ENCODE measurements around the gene HYCC2. TPM values are rescaled to one million over a fixed set of nuclear protein-coding genes. Genes with fewer than 3 reads are reported as not detected.
"Not testable (repeated sequence)": the region's sequence is repeated elsewhere in the genome, so short reads cannot be mapped to it uniquely, and the experiment has no call there.

The HYCC2 gene
- total RNA-seq, 1 donor from 2014 or later: 2.1 TPM

GRCh38 chr2:201038855-201039254 is 32.6 kb downstream of the HYCC2 start:
- intact Hi-C loops (cut with DNase I): no loop called here
- Histone ChIP-seq H3K9me3 (no peaks in the 10 kb centered on the region), H3K27ac (no peak overlapping the region), H3K27me3 (no peaks in the 10 kb centered on the region), H3K36me3 (no peaks in the 10 kb centered on the region), H3K4me1 (no peaks in the 10 kb centered on the region), H3K4me3 (no peak overlapping the region)
- TF ChIP-seq, protein P1, sequence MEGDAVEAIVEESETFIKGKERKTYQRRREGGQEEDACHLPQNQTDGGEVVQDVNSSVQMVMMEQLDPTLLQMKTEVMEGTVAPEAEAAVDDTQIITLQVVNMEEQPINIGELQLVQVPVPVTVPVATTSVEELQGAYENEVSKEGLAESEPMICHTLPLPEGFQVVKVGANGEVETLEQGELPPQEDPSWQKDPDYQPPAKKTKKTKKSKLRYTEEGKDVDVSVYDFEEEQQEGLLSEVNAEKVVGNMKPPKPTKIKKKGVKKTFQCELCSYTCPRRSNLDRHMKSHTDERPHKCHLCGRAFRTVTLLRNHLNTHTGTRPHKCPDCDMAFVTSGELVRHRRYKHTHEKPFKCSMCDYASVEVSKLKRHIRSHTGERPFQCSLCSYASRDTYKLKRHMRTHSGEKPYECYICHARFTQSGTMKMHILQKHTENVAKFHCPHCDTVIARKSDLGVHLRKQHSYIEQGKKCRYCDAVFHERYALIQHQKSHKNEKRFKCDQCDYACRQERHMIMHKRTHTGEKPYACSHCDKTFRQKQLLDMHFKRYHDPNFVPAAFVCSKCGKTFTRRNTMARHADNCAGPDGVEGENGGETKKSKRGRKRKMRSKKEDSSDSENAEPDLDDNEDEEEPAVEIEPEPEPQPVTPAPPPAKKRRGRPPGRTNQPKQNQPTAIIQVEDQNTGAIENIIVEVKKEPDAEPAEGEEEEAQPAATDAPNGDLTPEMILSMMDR (IDR thresholded peaks at IDR 0.05): no peak
- DNase-seq (ENCODE audit: low spot score in 2 of 2): no peak

- H3K27ac ChIP-seq; H3K4me1 ChIP-seq; H3K4me3 ChIP-seq; H3K9me3 ChIP-seq; H3K27me3 ChIP-seq; intact Hi-C loops (cut with DNase I); H3K36me3 ChIP-seq; DNase-seq (ENCODE audit: low spot score in 2 of 2): not testable (repeated sequence)
Measured at GRCh38 chr2:201038361-201038760, 33.1 kb downstream of the HYCC2 start.

GRCh38 chr2:201034355-201034754 is 37.1 kb downstream of the HYCC2 start:
- H3K27ac ChIP-seq; H3K27me3 ChIP-seq; DNase-seq (ENCODE audit: low spot score in 2 of 2); intact Hi-C loops (cut with DNase I); H3K9me3 ChIP-seq; H3K36me3 ChIP-seq; H3K4me1 ChIP-seq; H3K4me3 ChIP-seq: not testable (repeated sequence)

- TF ChIP-seq, protein P1 (IDR thresholded peaks at IDR 0.05): no peak
- H3K4me3 ChIP-seq: no peak overlapping the region
- H3K27ac ChIP-seq: no peak overlapping the region
- peaks cover 2 to 21% of the 10 kb centered on the region in 2 donors for H3K36me3 ChIP-seq
- H3K27me3 ChIP-seq: no peaks in the 10 kb centered on the region
- intact Hi-C loops (cut with DNase I): no loop called here
- no peak for DNase-seq (ENCODE audit: low spot score in 2 of 2)
- H3K4me1 ChIP-seq: no peaks in the 10 kb centered on the region
- no peaks in the 10 kb centered on the region for H3K9me3 ChIP-seq
Measured at GRCh38 chr2:201024518-201024917, 47.0 kb downstream of the HYCC2 start.

GRCh38 chr2:201021914-201022313 is 49.6 kb downstream of the HYCC2 start:
- H3K36me3 ChIP-seq: peaks cover 2 to 24% of the 10 kb centered on the region in 2 donors
- H3K4me3 ChIP-seq: no peak overlapping the region
- H3K27me3 ChIP-seq: no peaks in the 10 kb centered on the region
- H3K9me3 ChIP-seq: no peaks in the 10 kb centered on the region
- no peak overlapping the region for H3K27ac ChIP-seq
- intact Hi-C loops (cut with DNase I): no loop called here
- DNase-seq (ENCODE audit: low spot score in 2 of 2): no peak
- TF ChIP-seq, protein P1 (IDR thresholded peaks at IDR 0.05): no peak
- H3K4me1 ChIP-seq: no peaks in the 10 kb centered on the region

Other genes starting within 250 kb of the HYCC2 start
- 43.5 TPM for gene CLK1, start 207.0 kb downstream of the HYCC2 start, total RNA-seq
- gene PPIL3, start 182.6 kb downstream of the HYCC2 start, total RNA-seq: 0.64 TPM
- 55.3 TPM for gene NIF3L1, start 182.3 kb downstream of the HYCC2 start, total RNA-seq
- 5.2 TPM for gene ORC2, start 108.0 kb downstream of the HYCC2 start, total RNA-seq
- gene NDUFB3, start 330 bp upstream of the HYCC2 start, total RNA-seq: 34.2 TPM
- 112 TPM for gene CFLAR, start 44.5 kb upstream of the HYCC2 start, total RNA-seq
- gene CASP10, start 111.5 kb upstream of the HYCC2 start, total RNA-seq: 7.8 TPM
- gene CASP8, start 188.9 kb upstream of the HYCC2 start, total RNA-seq: 15.2 TPM

Measured in ascending aorta (tissue), 2 donors.